GM19023 (cell line): Measurements from ENCODE around the gene ADPRH.

Experiments used
- ATAC-seq: cut with Tn5 transposase; IDR thresholded peaks from one replicate; pipeline ENCODE4 v1.9.1; 2021; ENCODE audit warnings: mild to moderate bottlenecking, moderate library complexity; ENCODE audit not compliant: unreplicated experiment

ADPRH gene

DNA sequence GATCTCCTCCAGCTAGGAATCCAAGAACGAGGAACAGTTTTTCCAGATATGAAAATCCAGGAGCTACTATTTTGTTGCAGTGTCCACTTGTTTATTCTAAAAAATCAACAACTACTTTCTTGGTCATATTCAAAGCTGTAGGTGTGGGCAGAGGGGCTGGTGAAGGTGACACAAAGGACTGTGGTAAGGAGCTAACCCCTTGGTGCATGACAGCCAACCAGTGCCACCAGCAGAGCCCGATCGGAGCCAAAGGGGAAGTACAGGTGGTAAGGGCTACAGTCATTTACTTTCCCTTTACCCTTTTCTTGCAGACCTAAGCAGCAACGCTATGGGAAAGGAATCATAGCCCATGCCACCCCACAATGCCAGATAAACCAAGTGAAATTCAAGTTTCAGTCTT lies 49.1 kb downstream of the ADPRH start:
- ATAC-seq, result peak; percentile 53

DNA sequence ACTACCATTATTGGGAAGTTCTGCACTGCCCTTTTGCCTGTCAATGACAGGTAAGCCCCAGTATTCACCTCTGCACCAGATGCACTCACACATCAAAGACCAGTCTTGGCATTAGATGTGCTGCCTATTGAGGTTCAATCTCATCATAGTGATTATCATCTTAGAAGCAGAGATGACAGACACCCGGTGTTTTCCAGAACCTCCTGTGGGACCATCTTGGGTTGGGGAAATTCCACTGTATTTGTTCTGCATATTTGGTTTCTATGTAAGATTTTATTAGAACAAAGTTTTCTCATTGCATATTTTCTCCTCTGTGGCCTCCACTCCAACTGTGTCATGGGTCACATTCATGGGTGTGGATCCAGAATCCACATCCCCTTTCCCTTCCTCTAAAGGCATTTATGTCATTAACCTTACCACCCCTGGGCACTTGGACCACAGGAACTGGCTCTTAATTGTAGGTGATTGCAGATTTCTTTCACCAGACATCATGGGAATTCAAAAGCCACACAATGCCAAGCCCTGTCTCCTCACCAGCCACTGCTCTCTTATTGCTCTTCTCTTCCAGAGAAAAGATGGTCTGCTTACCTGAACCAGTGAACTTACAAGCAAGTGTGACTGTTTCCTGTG lies 49.6 kb downstream of the ADPRH start:
- peak; percentile 43 for ATAC-seq

DNA sequence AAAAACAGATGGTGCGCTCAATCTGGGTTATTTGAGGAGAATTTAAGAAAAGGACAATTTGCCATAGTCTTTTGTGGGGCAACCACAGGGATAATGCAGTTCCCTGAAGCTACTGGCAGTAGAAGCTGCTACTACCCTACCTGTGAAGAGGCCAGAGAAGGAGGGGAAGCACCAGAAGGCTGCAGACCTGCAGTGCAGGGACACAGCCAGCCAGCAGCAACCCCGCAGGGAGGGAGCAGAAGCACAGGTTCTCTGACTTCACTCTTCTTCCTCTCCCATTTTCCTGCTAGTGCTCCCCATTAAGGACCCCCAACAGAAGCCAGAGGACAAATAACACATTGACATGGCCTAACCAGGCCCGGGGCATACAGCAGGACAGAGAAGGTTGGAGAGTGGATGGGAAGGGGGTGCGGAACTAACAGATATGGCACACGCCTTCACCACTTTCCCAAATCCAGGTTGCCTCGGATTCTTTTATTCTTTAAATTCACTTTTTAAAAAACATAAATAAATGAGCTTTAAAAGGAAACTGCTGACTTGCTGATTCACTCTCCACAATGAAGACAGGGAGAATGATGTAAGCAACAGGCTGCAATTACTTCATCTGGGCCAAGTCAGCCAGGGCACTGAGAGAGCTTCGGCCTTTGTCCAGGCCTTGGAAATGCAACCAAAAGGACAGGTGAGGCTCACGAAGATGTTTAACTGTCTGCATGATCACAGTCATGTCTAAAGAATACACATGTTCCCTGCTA lies 51.0 kb downstream of the ADPRH start:
- ATAC-seq, result no peak

DNA sequence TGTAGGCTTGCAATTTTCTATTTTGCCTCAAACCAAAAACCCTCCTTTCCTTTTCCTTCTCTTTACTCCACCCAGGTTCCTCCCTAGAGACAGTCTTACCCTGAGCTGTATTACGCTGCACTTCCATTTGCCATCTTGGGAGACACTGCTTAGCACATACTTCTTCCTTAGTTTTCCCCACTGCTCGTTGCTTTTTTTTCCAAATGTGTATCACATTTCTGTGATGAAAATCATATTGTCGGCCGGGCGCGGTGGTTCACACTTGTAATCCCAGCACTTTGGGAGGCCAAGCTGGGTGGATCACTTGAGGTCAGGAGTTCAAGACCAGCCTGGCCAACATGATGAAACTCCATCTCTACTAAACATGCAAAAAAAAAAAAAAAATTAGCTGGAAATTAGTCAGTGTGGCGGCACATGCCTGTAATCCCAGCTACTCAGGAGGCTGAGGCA lies 51.6 kb downstream of the ADPRH start:
- ATAC-seq, result no peak

DNA sequence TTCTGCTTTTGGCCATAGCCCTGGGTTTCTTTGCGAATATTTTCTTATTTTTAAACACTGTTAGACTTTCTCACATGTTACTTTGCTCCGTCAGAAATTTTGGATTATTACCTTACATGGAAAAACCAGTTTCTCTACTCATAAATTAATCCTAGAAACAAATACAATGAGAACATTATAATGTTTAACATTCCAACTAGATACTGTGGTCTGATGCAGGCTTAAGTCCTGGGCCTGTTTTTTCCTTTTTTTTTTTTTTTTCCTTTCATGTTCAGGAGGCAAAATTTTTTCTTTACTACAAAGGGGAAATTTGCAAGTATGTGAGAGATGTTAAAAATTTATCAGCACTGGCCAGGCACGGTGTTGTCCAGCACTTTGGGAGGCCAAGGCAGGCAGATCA lies 52.2 kb downstream of the ADPRH start:
- ATAC-seq, result no peak

DNA sequence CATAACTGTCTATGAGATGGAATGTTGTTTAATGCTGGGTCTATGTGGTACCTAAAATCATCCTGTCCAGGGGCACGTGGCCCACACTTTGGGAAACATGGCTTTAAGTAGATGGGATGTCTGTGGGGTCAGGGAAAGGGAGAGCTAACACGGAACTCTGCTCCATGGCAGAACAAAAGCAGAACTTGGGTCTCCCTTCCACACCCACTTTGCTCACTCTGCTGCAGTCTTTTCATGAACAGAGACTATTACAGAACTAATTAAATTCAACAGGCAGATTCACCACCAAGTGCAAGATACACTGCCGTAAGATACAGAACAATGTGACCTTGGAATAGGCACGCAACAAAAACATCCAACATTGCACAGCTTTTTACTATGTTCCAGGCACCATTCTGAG lies 52.9 kb downstream of the ADPRH start:
- no peak for ATAC-seq

DNA sequence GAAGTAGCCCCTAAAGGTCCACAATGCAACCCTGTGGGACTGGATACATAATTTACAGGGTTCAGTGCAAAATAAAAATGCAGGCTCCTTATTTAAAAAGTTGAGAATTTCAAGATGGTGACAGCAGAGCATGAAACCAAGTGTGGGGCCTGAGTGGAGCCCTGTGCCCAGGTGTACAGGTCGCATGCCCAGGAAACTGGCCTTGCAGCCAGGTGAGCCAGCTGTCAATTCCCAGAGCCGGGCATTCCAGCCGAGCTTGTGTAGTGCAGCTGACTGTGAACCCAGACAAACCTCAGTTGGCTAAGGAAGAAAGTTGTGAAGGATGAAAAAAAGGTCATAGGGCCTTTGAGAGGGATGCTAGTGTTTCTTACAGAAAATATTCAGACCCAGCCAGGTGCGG lies 53.5 kb downstream of the ADPRH start:
- ATAC-seq, result no peak

DNA sequence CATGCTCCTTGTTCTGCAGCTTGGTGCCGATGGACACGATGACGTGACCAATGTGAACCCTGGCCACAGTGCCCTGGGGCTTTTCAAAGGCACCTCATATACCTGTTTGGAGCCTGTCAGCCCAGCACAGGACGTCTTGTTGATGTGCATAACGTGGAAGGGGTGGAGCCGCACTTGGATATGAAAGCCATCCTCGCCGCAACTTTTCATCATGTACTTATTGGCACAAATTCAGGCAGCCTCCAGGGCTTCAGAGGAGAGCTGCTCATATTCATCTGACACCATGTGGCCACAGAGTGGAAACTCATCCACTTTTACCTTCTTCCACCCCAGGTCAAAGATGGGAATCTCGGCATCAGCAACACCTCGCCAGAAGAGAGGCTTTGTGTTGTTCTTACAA lies 56.4 kb downstream of the ADPRH start:
- no peak for ATAC-seq

DNA sequence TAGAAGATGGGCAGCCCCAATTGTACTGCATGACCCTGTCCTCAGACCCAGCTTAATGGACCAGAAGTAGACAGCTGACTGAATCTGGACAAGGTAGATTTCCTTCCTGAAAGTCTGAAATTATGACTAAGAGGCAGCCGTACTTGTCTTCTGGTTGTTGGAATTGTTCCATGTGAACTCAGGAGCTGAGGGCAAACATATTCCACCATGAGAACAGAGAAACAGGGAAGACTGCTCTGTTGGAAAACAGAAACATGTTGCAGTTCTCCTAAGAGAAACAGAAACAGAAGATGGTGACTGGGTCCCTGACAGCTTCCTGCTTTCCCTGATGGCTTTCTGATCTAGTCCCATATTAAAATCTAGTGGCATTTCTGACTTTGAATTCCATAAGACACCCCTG lies 57.0 kb downstream of the ADPRH start:
- no peak for ATAC-seq

DNA sequence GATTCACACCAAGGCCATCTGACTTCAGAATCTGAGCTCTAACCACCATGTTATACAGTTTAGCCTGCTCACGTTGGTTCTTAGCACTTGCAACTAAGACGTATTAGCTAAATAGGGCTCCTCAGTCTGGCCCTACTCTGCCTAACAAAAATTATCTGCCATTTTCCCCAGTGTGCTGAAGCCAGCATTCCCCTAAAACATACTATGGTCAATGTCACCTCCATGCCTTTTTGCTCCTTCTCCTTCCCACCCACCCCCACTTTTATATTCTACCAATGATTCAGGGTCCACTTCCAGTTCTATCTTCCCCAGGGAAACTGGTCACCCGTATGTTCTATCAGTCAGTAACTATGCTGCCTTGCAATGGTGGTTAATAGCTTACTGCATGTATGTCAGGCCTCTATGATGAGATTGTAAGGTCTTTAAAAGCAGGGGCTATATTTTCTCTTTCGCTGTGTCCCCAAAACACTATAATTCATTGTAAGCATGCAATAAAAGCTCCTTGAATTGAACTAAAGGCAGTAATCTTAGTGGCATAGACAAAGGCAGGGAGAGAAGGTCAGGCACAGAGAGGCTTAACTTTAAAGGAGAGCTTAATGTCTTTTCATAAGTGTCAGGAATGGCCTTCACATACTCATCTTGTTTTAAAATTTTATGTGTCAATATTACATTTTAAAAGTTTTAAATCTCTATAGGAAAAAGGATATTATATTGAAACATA lies 57.8 kb downstream of the ADPRH start:
- no peak for ATAC-seq

DNA sequence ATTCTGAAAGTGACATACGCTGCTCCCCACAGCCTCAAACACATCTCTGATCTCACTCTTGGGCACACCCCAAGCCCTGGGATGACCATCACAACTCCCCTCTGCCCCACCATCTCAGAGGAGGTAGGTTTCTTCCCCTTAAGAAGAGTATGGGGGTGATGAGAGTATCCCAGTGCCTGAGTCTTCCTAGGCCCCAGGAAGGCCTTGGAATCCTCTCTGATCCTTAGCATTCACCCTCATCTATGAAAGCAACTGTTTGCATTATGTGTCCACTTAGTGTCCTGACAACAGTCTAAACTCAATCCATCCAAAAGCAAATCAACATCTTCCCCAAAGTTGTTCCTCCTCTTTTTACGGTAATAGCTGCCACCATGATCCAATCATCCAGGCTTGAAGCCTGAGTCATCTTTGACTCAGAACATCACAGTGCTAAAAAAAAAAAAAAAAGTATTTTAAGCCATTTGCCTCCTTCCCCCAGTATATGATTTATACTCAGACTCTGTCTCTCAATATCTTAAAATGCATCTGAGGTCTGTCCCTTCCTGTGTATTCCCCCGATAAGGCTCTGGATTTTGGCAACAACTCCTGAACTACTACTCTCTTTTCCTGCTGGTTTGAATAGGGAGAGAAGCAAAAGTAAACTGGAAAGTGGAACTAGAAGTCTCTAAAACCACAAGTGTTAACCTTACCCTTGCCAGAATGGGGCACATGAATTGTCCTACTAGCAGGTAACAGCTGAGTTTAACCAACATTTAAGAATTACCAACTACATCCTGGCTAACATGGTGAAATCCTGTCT lies 58.6 kb downstream of the ADPRH start:
- ATAC-seq, result peak; percentile 45
